Osteocyte (in vitro differentiated cells): ENCODE results near the gene ADARB1. TPM values are rescaled to one million over a fixed set of nuclear protein-coding genes. Genes with fewer than 3 reads are reported as not detected.

ENCODE experiments used
- DNase-seq: peaks from one replicate; pipeline ENCODE4 v3.0.0; 2021; ENCODE audit warnings: mixed read lengths; ENCODE audit not compliant: unreplicated experiment; ENCODE audit errors: extremely low spot score
- H3K27ac Mint-ChIP-seq: one replicate; pipeline ENCODE4 v1.8.0; 2021; ENCODE audit warnings: mild to moderate bottlenecking, mixed read lengths; ENCODE audit not compliant: unreplicated experiment
- H3K27me3 Mint-ChIP-seq: one replicate; pipeline ENCODE4 v1.8.0; 2021; ENCODE audit warnings: mixed read lengths; ENCODE audit not compliant: unreplicated experiment
- H3K36me3 Mint-ChIP-seq: one replicate; pipeline ENCODE4 v1.8.0; 2021; ENCODE audit warnings: mixed read lengths; ENCODE audit not compliant: unreplicated experiment
- H3K4me1 Mint-ChIP-seq: one replicate; pipeline ENCODE4 v1.8.0; 2021; ENCODE audit warnings: mixed read lengths; ENCODE audit not compliant: unreplicated experiment
- H3K4me3 Mint-ChIP-seq: one replicate; pipeline ENCODE4 v1.8.0; 2021; ENCODE audit warnings: mild to moderate bottlenecking, moderate library complexity, mixed read lengths; ENCODE audit not compliant: unreplicated experiment
- H3K9me3 Mint-ChIP-seq: one replicate; pipeline ENCODE4 v1.8.0; 2021; ENCODE audit warnings: mixed read lengths; ENCODE audit not compliant: unreplicated experiment
- CTCF ChIP-seq: fragments of 200-600 bp; sonication (generic); IDR thresholded peaks from 2 replicates; pipeline ENCODE4 v1.5.0; 2021; ENCODE audit warnings: antibody characterized with exemption, mild to moderate bottlenecking, moderate library complexity
- total RNA-seq: library from RNA; stranded (reverse); gene quantifications from 2 replicates; pipeline ENCODE4 v1.2.1, GENCODE V29; 2021

The ADARB1 gene
- total RNA-seq, 1 donor from 2014 or later: 126 TPM

GRCh38 chr21:45155910-45156309 lies 81.5 kb downstream of the ADARB1 start:
- Mint-ChIP-seq H3K9me3 (no peaks in the 10 kb centered on the region), H3K4me1 (peaks cover 49% of the 10 kb centered on the region)

GRCh38 chr21:45156459-45156858 lies 82.1 kb downstream of the ADARB1 start:
- Mint-ChIP-seq H3K4me1 (peaks cover 44% of the 10 kb centered on the region), H3K27me3 (no peaks in the 10 kb centered on the region), H3K9me3 (no peaks in the 10 kb centered on the region), H3K4me3 (no peak overlapping the region), H3K36me3 (peaks cover 5% of the 10 kb centered on the region), H3K27ac (no peak overlapping the region)
- DNase-seq: no peak
- TF ChIP-seq CTCF: no peak

More at GRCh38 chr21:45155910-45156309, 81.5 kb downstream of the ADARB1 start:
- Mint-ChIP-seq H3K27ac (no peak overlapping the region), H3K4me3 (no peak overlapping the region), H3K27me3 (no peaks in the 10 kb centered on the region), H3K36me3 (peaks cover 5% of the 10 kb centered on the region)
- TF ChIP-seq CTCF: no peak
- no peak for DNase-seq

- TF ChIP-seq CTCF: no peak
- no peaks in the 10 kb centered on the region for H3K27me3 Mint-ChIP-seq
- peaks cover 2% of the 10 kb centered on the region for H3K36me3 Mint-ChIP-seq
- no peak overlapping the region for H3K27ac Mint-ChIP-seq
- H3K4me1 Mint-ChIP-seq: peaks cover 29% of the 10 kb centered on the region
- no peak for DNase-seq
- H3K9me3 Mint-ChIP-seq: no peaks in the 10 kb centered on the region
- H3K4me3 Mint-ChIP-seq: no peak overlapping the region
These were observed 83.6 kb downstream of the ADARB1 start for GRCh38 chr21:45157932-45158331.

GRCh38 chr21:45158491-45159423 lies 84.4 kb downstream of the ADARB1 start:
- TF ChIP-seq CTCF: no peak
- H3K4me1 Mint-ChIP-seq: peaks cover 21% of the 10 kb centered on the region
- H3K36me3 Mint-ChIP-seq: peaks cover 2% of the 10 kb centered on the region
- H3K4me3 Mint-ChIP-seq: no peak overlapping the region
- no peaks in the 10 kb centered on the region for H3K9me3 Mint-ChIP-seq
- no peak overlapping the region for H3K27ac Mint-ChIP-seq
- no peak for DNase-seq
- H3K27me3 Mint-ChIP-seq: no peaks in the 10 kb centered on the region

- H3K4me3 Mint-ChIP-seq: no peak overlapping the region
- H3K4me1 Mint-ChIP-seq: peaks cover 12% of the 10 kb centered on the region
- DNase-seq: no peak
These were observed 85.8 kb downstream of the ADARB1 start for GRCh38 chr21:45160198-45160597.

More at GRCh38 chr21:45160198-45160597, 85.8 kb downstream of the ADARB1 start:
- no peaks in the 10 kb centered on the region for H3K27me3 Mint-ChIP-seq
- no peak for TF ChIP-seq CTCF
- no peak overlapping the region for H3K27ac Mint-ChIP-seq
- peaks cover 2% of the 10 kb centered on the region for H3K36me3 Mint-ChIP-seq
- no peaks in the 10 kb centered on the region for H3K9me3 Mint-ChIP-seq
